SK-N-MC (cell line): ENCODE measurements around the gene OPRD1.

Experiments
- EZH2 ChIP-seq: fragments of 200-600 bp; sonication (generic); IDR thresholded peaks from one replicate; pipeline ENCODE4 v1.6.1; 2017; ENCODE audit warnings: antibody characterized with exemption
- FOXP2 ChIP-seq: optimal IDR thresholded peaks from 2 replicates; pipeline ENCODE3; 2011; ENCODE audit warnings: mild to moderate bottlenecking, moderate library complexity; ENCODE audit not compliant: insufficient read depth; ENCODE audit errors: extremely low read length, control extremely low read depth
- POLR2AphosphoS5 ChIP-seq: IDR thresholded peaks from 2 replicates; pipeline ENCODE4 v1.6.1; 2012; ENCODE audit warnings: mild to moderate bottlenecking, low read depth, low read length, borderline replicate concordance

DNA sequence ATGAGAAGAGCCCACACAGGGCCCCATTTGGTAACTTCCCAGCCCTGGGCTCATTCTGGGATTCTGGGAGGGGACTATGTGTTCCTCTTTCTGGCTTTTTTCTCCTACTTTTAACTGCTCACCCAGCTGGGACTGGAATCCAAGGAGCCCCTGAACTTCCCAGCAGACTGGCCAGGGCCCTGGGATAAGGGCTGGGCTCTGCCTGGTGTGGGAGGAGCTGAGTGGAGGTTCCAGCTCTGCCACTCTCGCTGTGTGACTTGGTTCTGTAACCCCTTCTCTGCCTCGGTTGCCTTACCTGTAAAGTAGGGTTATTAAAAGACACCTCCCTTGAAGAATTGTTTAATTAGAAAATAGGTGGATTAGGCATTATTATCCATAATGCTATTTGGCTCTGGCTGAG, 82.8 kb downstream of the OPRD1 start:
- TF ChIP-seq EZH2 = no peak
- no peak for TF ChIP-seq POLR2AphosphoS5
- no peak for TF ChIP-seq FOXP2
